ENCODE data around the gene LRMDA.

The LRMDA gene

GRCh38 chr10:75639736-75640135, 208.3 kb downstream of the LRMDA start:
- Histone ChIP-seq H3K4me3 (ENCODE audit: low read length) (no peak overlapping the region), H3K9ac (ENCODE audit: low read depth, low read length) (no peak overlapping the region), H3K27me3 (ENCODE audit: insufficient read depth, low read length) (no peaks in the 10 kb centered on the region; the same call in 1 of the 2 replicates), H3K36me3 (ENCODE audit: insufficient read depth, low read length) (no peaks in the 10 kb centered on the region), H3K9me3 (ENCODE audit: insufficient read depth, low read depth, low read length) (no peaks in the 10 kb centered on the region), H3K4me1 (ENCODE audit: insufficient read depth, low read length) (no peaks in the 10 kb centered on the region), H3K27ac (ENCODE audit: low read depth, low read length) (no peak overlapping the region)
- WGBS, result 93% methylated on average over 7 of the region's 7 CpGs

GRCh38 chr10:75640381-75640780, 209.0 kb downstream of the LRMDA start:
- Histone ChIP-seq H3K4me1 (ENCODE audit: insufficient read depth, low read length) (no peaks in the 10 kb centered on the region), H3K9ac (ENCODE audit: low read depth, low read length) (no peak overlapping the region), H3K27ac (ENCODE audit: low read depth, low read length) (no peak overlapping the region), H3K4me3 (ENCODE audit: low read length) (no peak overlapping the region), H3K36me3 (ENCODE audit: insufficient read depth, low read length) (no peaks in the 10 kb centered on the region), H3K27me3 (ENCODE audit: insufficient read depth, low read length) (no peaks in the 10 kb centered on the region; the same call in 1 of the 2 replicates), H3K9me3 (ENCODE audit: insufficient read depth, low read depth, low read length) (no peaks in the 10 kb centered on the region)
- WGBS, result 93% methylated on average over 3 of the region's 3 CpGs

GRCh38 chr10:75640803-75641202, 209.4 kb downstream of the LRMDA start:
- no peaks in the 10 kb centered on the region for H3K4me1 ChIP-seq (ENCODE audit: insufficient read depth, low read length)
- H3K4me3 ChIP-seq (ENCODE audit: low read length), result no peak overlapping the region
- H3K27me3 ChIP-seq (ENCODE audit: insufficient read depth, low read length), result no peaks in the 10 kb centered on the region; the same call in 1 of the 2 replicates
- no peaks in the 10 kb centered on the region for H3K36me3 ChIP-seq (ENCODE audit: insufficient read depth, low read length)
- H3K27ac ChIP-seq (ENCODE audit: low read depth, low read length), result no peak overlapping the region
- 100% methylated on average over 1 of the region's 1 CpG for WGBS
- no peaks in the 10 kb centered on the region for H3K9me3 ChIP-seq (ENCODE audit: insufficient read depth, low read depth, low read length)
- no peak overlapping the region for H3K9ac ChIP-seq (ENCODE audit: low read depth, low read length)

DNA sequence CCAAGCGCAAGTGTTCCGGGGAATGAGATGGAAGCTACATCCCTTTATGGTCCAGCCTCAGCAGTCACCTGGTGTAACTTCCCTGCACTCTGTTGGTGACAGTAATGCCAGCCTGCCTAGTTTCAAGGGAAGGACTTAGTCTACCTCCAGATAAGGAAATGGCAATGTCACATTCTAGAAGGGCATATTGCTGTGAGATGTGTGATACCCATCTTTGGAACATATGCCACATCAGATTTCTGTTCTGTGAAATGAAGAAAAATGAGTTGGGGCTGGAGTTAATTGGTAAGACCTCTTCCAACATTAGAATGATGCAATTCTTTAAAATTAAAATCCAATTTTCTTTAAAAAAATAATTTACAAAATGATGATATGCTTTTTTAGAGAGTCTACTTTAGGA, 212.0 kb downstream of the LRMDA start:
- 99% methylated on average over 2 of the region's 2 CpGs for WGBS
- no peaks in the 10 kb centered on the region for H3K9me3 ChIP-seq (ENCODE audit: insufficient read depth, low read depth, low read length)
- H3K9ac ChIP-seq (ENCODE audit: low read depth, low read length), result no peak overlapping the region
- H3K36me3 ChIP-seq (ENCODE audit: insufficient read depth, low read length), result no peaks in the 10 kb centered on the region
- no peak overlapping the region for H3K27ac ChIP-seq (ENCODE audit: low read depth, low read length)
- H3K4me3 ChIP-seq (ENCODE audit: low read length), result no peak overlapping the region
- peaks cover 17% of the 10 kb centered on the region for H3K27me3 ChIP-seq (ENCODE audit: insufficient read depth, low read length)
- no peaks in the 10 kb centered on the region for H3K4me1 ChIP-seq (ENCODE audit: insufficient read depth, low read length)

DNA sequence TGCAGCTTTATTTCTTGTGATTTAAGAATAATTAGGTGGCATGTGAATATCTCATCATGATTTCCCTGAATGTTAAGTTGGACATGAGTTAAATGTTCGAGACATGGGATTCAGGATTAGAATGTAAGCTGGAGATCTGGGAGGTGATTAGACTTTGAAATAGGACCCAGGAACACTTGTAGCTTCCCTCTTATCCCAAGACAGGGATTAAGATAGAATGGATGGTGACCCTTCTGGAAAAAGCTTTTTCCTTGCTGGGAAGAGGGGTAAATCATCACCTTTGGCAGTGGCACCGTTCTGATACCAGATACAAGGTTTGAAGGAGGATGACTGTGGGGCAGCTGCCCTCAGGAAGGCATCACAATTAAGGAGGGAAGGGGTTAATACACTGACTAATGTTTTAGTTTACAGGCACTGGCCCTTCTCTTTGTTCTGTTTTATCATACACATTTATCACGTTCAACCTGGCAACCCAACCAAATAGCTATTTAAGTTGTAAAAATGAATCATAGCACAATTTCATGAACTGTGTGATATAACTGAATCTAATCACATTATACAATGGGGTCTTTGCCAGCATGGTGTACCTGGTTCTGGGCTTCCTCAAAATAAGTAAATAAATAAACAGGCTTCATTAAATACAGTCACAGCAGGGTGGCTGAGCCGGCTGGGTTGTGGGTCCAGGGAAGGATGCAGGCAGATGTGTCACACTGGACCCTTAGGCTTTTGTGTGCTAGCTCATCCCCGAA, 212.7 kb downstream of the LRMDA start:
- 88% methylated on average over 4 of the region's 5 CpGs for WGBS
- Histone ChIP-seq H3K9ac (ENCODE audit: low read depth, low read length) (no peak overlapping the region), H3K27ac (ENCODE audit: low read depth, low read length) (no peak overlapping the region), H3K27me3 (ENCODE audit: insufficient read depth, low read length) (peaks cover 24% of the 10 kb centered on the region), H3K36me3 (ENCODE audit: insufficient read depth, low read length) (no peaks in the 10 kb centered on the region), H3K4me1 (ENCODE audit: insufficient read depth, low read length) (no peaks in the 10 kb centered on the region), H3K4me3 (ENCODE audit: low read length) (no peak overlapping the region), H3K9me3 (ENCODE audit: insufficient read depth, low read depth, low read length) (no peaks in the 10 kb centered on the region)

GRCh38 chr10:75645704-75646103, 214.3 kb downstream of the LRMDA start:
- Histone ChIP-seq H3K27ac (ENCODE audit: low read depth, low read length) (no peak overlapping the region), H3K9ac (ENCODE audit: low read depth, low read length) (no peak overlapping the region), H3K4me3 (ENCODE audit: low read length) (no peak overlapping the region), H3K36me3 (ENCODE audit: insufficient read depth, low read length) (no peaks in the 10 kb centered on the region), H3K9me3 (ENCODE audit: insufficient read depth, low read depth, low read length) (no peaks in the 10 kb centered on the region), H3K4me1 (ENCODE audit: insufficient read depth, low read length) (no peaks in the 10 kb centered on the region; the same call in 1 of the 2 replicates), H3K27me3 (ENCODE audit: insufficient read depth, low read length) (peaks cover 29% of the 10 kb centered on the region)
- 91% methylated on average over 1 of the region's 1 CpG for WGBS

DNA sequence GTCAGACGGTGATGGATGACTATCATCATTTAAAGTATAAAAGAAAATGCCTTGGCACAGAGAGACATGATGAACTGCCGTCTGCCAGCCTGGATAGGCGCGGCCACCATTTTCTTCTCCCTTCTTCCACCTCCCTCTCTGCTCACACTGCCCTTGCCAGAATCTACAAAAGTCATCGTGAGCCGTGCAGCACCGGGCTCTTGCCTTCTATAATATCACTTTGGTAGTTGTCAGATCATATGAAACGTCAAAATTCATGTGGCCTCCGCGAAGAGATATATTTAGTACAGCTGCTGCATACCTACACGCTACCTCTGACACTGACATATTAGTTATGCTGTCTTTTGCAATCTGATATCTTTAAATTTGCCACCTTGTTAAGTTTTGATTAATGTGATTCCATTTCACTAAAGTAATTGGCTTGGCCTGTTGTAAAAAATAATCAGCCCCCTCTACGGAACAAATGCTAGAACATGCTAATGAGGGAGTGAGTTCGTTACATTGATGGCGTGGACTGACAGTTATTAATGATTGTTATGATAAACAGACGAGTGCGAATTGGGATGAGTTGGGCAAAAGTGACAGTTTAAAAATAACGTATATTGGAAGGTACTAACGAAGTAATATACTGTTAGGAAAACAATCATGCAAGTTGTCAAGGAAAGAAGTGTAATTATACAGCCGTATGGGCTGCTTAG, 214.9 kb downstream of the LRMDA start:
- 94% methylated on average over 19 of the region's 19 CpGs for WGBS

DNA sequence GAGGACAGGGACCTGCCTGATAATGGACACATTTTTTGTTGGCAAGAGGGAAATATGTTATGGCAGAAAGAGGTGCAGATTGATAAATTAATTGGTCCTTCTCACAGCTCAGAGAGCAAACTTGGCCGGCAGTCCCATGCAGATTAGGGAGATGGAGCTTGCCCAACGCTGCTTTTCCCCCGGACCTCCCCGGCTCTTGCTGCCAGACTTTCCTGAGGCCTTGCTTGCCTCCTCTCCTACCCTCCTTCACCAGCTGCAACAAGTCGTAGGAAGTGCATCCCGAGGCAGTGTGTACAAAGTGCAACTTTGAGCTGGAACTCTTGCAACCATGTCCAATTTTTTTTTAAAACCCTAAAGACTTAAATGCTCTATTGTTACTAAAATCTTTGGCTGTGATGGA, 215.5 kb downstream of the LRMDA start:
- H3K27ac ChIP-seq (ENCODE audit: low read depth, low read length), result no peak overlapping the region
- 85% methylated on average over 6 of the region's 6 CpGs for WGBS
- no peak overlapping the region for H3K9ac ChIP-seq (ENCODE audit: low read depth, low read length)
- H3K36me3 ChIP-seq (ENCODE audit: insufficient read depth, low read length), result no peaks in the 10 kb centered on the region
- H3K4me3 ChIP-seq (ENCODE audit: low read length), result no peak overlapping the region
- peaks cover 6% of the 10 kb centered on the region; the same call in 1 of the 2 replicates for H3K4me1 ChIP-seq (ENCODE audit: insufficient read depth, low read length)
- H3K27me3 ChIP-seq (ENCODE audit: insufficient read depth, low read length), result peaks cover 37% of the 10 kb centered on the region
- H3K9me3 ChIP-seq (ENCODE audit: insufficient read depth, low read depth, low read length), result no peaks in the 10 kb centered on the region

More for the DNA sequence above, 214.9 kb downstream of the LRMDA start:
- Histone ChIP-seq H3K27me3 (ENCODE audit: insufficient read depth, low read length) (peaks cover 35% of the 10 kb centered on the region), H3K36me3 (ENCODE audit: insufficient read depth, low read length) (no peaks in the 10 kb centered on the region), H3K4me1 (ENCODE audit: insufficient read depth, low read length) (peaks cover 6% of the 10 kb centered on the region; the same call in 1 of the 2 replicates), H3K27ac (ENCODE audit: low read depth, low read length) (no peak overlapping the region), H3K9me3 (ENCODE audit: insufficient read depth, low read depth, low read length) (no peaks in the 10 kb centered on the region), H3K9ac (ENCODE audit: low read depth, low read length) (no peak overlapping the region), H3K4me3 (ENCODE audit: low read length) (no peak overlapping the region)

- no peak overlapping the region for H3K9ac ChIP-seq (ENCODE audit: low read depth, low read length)
- H3K4me1 ChIP-seq (ENCODE audit: insufficient read depth, low read length), result peaks cover 6% of the 10 kb centered on the region; the same call in 1 of the 2 replicates
- no peak overlapping the region for H3K27ac ChIP-seq (ENCODE audit: low read depth, low read length)
- H3K36me3 ChIP-seq (ENCODE audit: insufficient read depth, low read length), result no peaks in the 10 kb centered on the region
- no peaks in the 10 kb centered on the region for H3K9me3 ChIP-seq (ENCODE audit: insufficient read depth, low read depth, low read length)
- 92% methylated on average over 2 of the region's 3 CpGs for WGBS
- peaks cover 44% of the 10 kb centered on the region for H3K27me3 ChIP-seq (ENCODE audit: insufficient read depth, low read length)
- no peak overlapping the region for H3K4me3 ChIP-seq (ENCODE audit: low read length)
These were observed 216.3 kb downstream of the LRMDA start for GRCh38 chr10:75647675-75648074.

- Histone ChIP-seq H3K36me3 (ENCODE audit: insufficient read depth, low read length) (no peaks in the 10 kb centered on the region), H3K27ac (ENCODE audit: low read depth, low read length) (no peak overlapping the region), H3K9ac (ENCODE audit: low read depth, low read length) (no peak overlapping the region), H3K27me3 (ENCODE audit: insufficient read depth, low read length) (peaks cover 50% of the 10 kb centered on the region), H3K4me1 (ENCODE audit: insufficient read depth, low read length) (peaks cover 6% of the 10 kb centered on the region; the same call in 1 of the 2 replicates), H3K4me3 (ENCODE audit: low read length) (no peak overlapping the region), H3K9me3 (ENCODE audit: insufficient read depth, low read depth, low read length) (no peaks in the 10 kb centered on the region)
- 63% methylated on average over 3 of the region's 3 CpGs for WGBS
These were observed 216.9 kb downstream of the LRMDA start for GRCh38 chr10:75648351-75648750.

DNA sequence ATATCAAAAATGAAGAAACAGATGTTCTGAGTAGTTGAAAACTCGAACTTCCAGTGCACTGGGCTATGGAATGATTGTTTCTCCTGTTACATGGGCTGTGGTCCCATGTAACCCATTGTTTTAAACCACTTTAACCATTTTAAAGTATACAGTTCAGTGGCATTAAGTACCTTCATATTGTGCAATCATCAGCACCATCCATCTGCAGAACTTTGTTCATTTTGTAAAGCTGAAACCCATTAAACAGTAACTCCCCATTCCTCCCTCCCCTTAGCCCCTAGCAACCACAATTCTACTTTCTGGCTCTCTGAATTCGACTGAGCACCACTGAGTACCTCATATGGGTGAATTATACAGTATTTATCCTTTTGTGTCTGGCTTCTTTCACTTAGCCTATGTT, 217.4 kb downstream of the LRMDA start:
- H3K27me3 ChIP-seq (ENCODE audit: insufficient read depth, low read length), result peaks cover 54% of the 10 kb centered on the region
- H3K4me3 ChIP-seq (ENCODE audit: low read length), result no peak overlapping the region
- H3K9ac ChIP-seq (ENCODE audit: low read depth, low read length), result no peak overlapping the region
- H3K36me3 ChIP-seq (ENCODE audit: insufficient read depth, low read length), result no peaks in the 10 kb centered on the region
- 75% methylated on average over 2 of the region's 2 CpGs for WGBS
- H3K27ac ChIP-seq (ENCODE audit: low read depth, low read length), result no peak overlapping the region
- H3K4me1 ChIP-seq (ENCODE audit: insufficient read depth, low read length), result peaks cover 6% of the 10 kb centered on the region; the same call in 1 of the 2 replicates
- H3K9me3 ChIP-seq (ENCODE audit: insufficient read depth, low read depth, low read length), result no peaks in the 10 kb centered on the region
